ENCODE data around the gene AGBL4. TPM values are rescaled to one million over a fixed set of nuclear protein-coding genes. Genes with fewer than 3 reads are reported as not detected.

AGBL4 gene
- total RNA-seq, 1 donor from 2014 or later = 3.1 TPM

- H3K27me3 Mint-ChIP-seq = peaks cover 4% of the 10 kb centered on the region
- no peak for DNase-seq (ENCODE audit: low spot score, unreplicated experiment)
- peaks cover 8% of the 10 kb centered on the region for H3K4me1 Mint-ChIP-seq (ENCODE audit: low read depth)
- H3K27ac Mint-ChIP-seq = peak overlapping the region; percentile 12
- TF ChIP-seq, protein P1, sequence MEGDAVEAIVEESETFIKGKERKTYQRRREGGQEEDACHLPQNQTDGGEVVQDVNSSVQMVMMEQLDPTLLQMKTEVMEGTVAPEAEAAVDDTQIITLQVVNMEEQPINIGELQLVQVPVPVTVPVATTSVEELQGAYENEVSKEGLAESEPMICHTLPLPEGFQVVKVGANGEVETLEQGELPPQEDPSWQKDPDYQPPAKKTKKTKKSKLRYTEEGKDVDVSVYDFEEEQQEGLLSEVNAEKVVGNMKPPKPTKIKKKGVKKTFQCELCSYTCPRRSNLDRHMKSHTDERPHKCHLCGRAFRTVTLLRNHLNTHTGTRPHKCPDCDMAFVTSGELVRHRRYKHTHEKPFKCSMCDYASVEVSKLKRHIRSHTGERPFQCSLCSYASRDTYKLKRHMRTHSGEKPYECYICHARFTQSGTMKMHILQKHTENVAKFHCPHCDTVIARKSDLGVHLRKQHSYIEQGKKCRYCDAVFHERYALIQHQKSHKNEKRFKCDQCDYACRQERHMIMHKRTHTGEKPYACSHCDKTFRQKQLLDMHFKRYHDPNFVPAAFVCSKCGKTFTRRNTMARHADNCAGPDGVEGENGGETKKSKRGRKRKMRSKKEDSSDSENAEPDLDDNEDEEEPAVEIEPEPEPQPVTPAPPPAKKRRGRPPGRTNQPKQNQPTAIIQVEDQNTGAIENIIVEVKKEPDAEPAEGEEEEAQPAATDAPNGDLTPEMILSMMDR (IDR thresholded peaks at IDR 0.05; ENCODE audit: unreplicated experiment) = no peak
- H3K9me3 Mint-ChIP-seq (ENCODE audit: low read depth) = no peaks in the 10 kb centered on the region
- no peak overlapping the region for H3K4me3 Mint-ChIP-seq (ENCODE audit: low read depth)
- H3K36me3 Mint-ChIP-seq (ENCODE audit: insufficient read depth) = no peaks in the 10 kb centered on the region
Observed at GRCh38 chr1:48846441-48846840, 1177.3 kb downstream of the AGBL4 start.

GRCh38 chr1:48844187-48844586, 1179.6 kb downstream of the AGBL4 start:
- H3K27ac Mint-ChIP-seq = no peak overlapping the region
- TF ChIP-seq, protein P1 (IDR thresholded peaks at IDR 0.05; ENCODE audit: unreplicated experiment) = no peak
- H3K9me3 Mint-ChIP-seq (ENCODE audit: low read depth) = no peaks in the 10 kb centered on the region

DNA sequence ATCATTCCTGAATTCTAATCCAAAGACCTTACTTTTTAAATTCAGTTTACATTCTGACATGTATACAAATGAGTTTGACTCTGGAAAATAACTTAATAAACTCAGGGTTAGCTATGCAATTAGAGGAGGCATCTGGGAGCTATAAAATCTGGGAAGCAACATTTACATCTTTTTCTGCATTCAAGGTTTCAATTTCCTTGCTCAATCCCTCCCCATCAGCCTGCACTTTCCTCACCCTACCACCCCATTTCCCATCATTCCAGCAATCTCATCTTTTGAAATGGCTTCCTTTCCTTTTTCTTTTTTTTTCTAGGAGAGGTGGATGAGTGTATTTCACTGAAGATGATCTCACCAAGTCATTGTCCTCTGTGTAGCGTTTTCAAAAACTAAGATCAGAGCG, 1181.8 kb downstream of the AGBL4 start:
- Mint-ChIP-seq H3K4me1 (ENCODE audit: low read depth) (peaks cover 8% of the 10 kb centered on the region), H3K9me3 (ENCODE audit: low read depth) (no peaks in the 10 kb centered on the region), H3K27ac (no peak overlapping the region), H3K4me3 (ENCODE audit: low read depth) (no peak overlapping the region), H3K36me3 (ENCODE audit: insufficient read depth) (no peaks in the 10 kb centered on the region), H3K27me3 (peaks cover 16% of the 10 kb centered on the region)
- TF ChIP-seq, protein P1 (IDR thresholded peaks at IDR 0.05; ENCODE audit: unreplicated experiment) = no peak
- no peak for DNase-seq (ENCODE audit: low spot score, unreplicated experiment)

More at GRCh38 chr1:48844187-48844586, 1179.6 kb downstream of the AGBL4 start:
- Mint-ChIP-seq H3K4me1 (ENCODE audit: low read depth) (peaks cover 8% of the 10 kb centered on the region), H3K36me3 (ENCODE audit: insufficient read depth) (no peaks in the 10 kb centered on the region), H3K4me3 (ENCODE audit: low read depth) (no peak overlapping the region), H3K27me3 (peaks cover 9% of the 10 kb centered on the region)
- DNase-seq (ENCODE audit: low spot score, unreplicated experiment) = no peak

DNA sequence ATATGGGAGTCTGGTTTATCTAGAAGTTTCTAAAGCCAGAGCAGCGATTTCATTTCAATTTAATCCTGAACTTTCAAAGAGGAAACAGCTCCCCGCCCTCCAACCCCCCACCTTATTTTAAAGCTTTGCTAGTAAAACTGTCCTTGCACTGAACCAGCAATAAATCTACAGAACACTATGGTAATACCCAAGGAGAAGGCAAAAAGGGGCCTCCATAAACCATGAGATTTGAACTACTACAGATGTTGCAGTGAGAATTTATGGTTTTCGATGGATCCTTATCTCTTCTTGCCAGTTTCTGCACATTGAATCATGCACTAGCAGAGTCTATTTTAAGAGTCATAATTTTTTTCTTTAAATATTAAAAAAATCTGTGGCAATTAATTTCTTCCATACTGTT, 1182.3 kb downstream of the AGBL4 start:
- no peaks in the 10 kb centered on the region for H3K36me3 Mint-ChIP-seq (ENCODE audit: insufficient read depth)
- H3K9me3 Mint-ChIP-seq (ENCODE audit: low read depth) = no peaks in the 10 kb centered on the region
- no peak overlapping the region for H3K27ac Mint-ChIP-seq
- H3K4me3 Mint-ChIP-seq (ENCODE audit: low read depth) = no peak overlapping the region
- TF ChIP-seq, protein P1 (IDR thresholded peaks at IDR 0.05; ENCODE audit: unreplicated experiment) = no peak
- peaks cover 16% of the 10 kb centered on the region for H3K27me3 Mint-ChIP-seq
- DNase-seq (ENCODE audit: low spot score, unreplicated experiment) = no peak
- peaks cover 8% of the 10 kb centered on the region for H3K4me1 Mint-ChIP-seq (ENCODE audit: low read depth)

DNA sequence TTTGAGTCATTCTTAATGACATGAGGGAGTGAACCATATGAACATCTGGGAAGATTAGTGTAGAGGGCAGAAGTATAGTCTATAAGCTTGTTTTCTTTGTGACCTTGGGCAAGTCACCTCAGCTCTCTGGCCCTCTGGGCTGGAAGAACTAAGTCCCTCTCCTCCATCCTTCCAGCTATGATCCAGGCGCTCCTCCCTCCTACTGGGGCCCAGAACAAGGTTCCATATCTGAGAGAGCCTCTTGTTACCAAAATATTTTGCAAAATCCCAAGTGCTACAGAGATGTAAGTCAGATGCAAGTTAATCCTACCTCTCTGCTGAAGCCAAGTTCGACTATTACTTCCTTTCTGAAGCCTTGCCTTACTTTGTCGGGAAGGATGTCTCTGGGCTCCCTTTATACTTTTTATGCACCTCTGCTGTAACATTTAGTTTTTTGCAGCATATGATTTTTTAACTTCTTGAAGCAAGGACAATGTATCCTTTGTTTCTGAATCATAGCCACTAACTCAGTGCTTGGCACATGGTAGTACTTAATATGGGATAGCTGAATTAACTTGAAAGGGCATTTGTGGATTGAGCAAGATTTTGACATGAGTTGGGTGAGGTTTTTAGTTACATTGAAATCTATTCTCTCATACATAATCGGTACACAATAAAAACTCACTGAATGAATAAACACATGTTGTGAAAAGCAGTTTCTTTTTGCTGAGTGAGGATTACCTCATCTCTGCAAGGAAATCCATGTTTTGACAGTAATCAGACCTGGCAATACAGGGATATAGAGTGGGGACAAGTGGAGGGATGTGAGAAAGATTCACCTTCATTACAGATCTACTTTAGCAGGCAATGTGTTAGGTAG, 1192.4 kb downstream of the AGBL4 start:
- Mint-ChIP-seq H3K4me1 (ENCODE audit: low read depth) (no peaks in the 10 kb centered on the region), H3K27me3 (peaks cover 8% of the 10 kb centered on the region), H3K4me3 (ENCODE audit: low read depth) (no peak overlapping the region), H3K27ac (no peak overlapping the region), H3K9me3 (ENCODE audit: low read depth) (no peaks in the 10 kb centered on the region), H3K36me3 (ENCODE audit: insufficient read depth) (no peaks in the 10 kb centered on the region)
- DNase-seq (ENCODE audit: low spot score, unreplicated experiment) = no peak
- TF ChIP-seq, protein P1 (IDR thresholded peaks at IDR 0.05; ENCODE audit: unreplicated experiment) = no peak
